A549 (cell line): ENCODE measurements around the gene PCNT. TPM values are rescaled to one million over a fixed set of nuclear protein-coding genes. Genes with fewer than 3 reads are reported as not detected.

ENCODE experiments used
- ATAC-seq, 2 experiments: fragments of 200-7000 bp in 1 of 2; fragments of >200 bp in 1 of 2; cut with Nextera tagmentation in 1 of 2; cut with Tn5 transposase in 1 of 2; 3 replicates each; pipeline versions ENCODE4 v1.8.0 to v1.9.1; 2018 to 2020; ENCODE audit warnings: mild to moderate bottlenecking in 1 of 2, moderate library complexity in 1 of 2
- CTCF ChIA-PET: fragments of 300-600 bp; sonication (Branson Sonifier 250); formaldehyde crosslinking; extraction: SDS; loops from one replicate; lab custom pipeline; 2021; ENCODE audit warnings: antibody characterized with exemption, inconsistent platforms; lab: Yijun Ruan, JAX
- POLR2A ChIA-PET: fragments of 350-600 bp; formaldehyde crosslinking; extraction: SDS; loops from one replicate; lab custom pipeline; 2021; ENCODE audit warnings: antibody characterized with exemption, inconsistent platforms; lab: Yijun Ruan, JAX
- DNase-seq, 2 experiments: peaks; one replicate each; pipeline versions ENCODE4 v3.0.0 to v3.0.0-alpha.2; 2011 to 2016; ENCODE audit warnings: low read depth in 1 of 2, low spot score in 1 of 2
- FAIRE-seq: peaks from 2 replicates; lab custom pipeline; 2011; peaks lifted over from hg19 to GRCh38; lab: Jason Lieb, UNC
- H3K27ac ChIP-seq, 2 experiments: fragments of >200 bp; sonication (Bioruptor Twin); formaldehyde crosslinking; 3 replicates each; pipeline ENCODE4 v1.5.1; 2016 to 2017
- H3K4me1 ChIP-seq: fragments of >200 bp; sonication (Bioruptor Twin); formaldehyde crosslinking; 3 replicates; pipeline ENCODE4 v1.6.1; 2016
- H3K4me2 ChIP-seq: fragments of >200 bp; sonication (Bioruptor Twin); formaldehyde crosslinking; 3 replicates; pipeline ENCODE4 v1.6.1; 2016
- H3K4me3 ChIP-seq: fragments of >200 bp; sonication (Bioruptor Twin); formaldehyde crosslinking; 3 replicates; pipeline ENCODE4 v1.5.1; 2016
- H3K9me3 ChIP-seq: fragments of >200 bp; sonication (Bioruptor Twin); formaldehyde crosslinking; 3 replicates; pipeline ENCODE4 v1.6.1; 2016
- BCL3 ChIP-seq: fragments of >200 bp; sonication (Bioruptor Twin); formaldehyde crosslinking; IDR thresholded peaks from 3 replicates; pipeline ENCODE4 v1.6.1; 2016
- BHLHE40 ChIP-seq: IDR thresholded peaks from 2 replicates; pipeline ENCODE4 v1.6.1; 2012; ENCODE audit warnings: low read depth, low read length, inconsistent platforms
- CBX2 ChIP-seq: fragments of 200-600 bp; sonication (generic); IDR thresholded peaks from 2 replicates; pipeline ENCODE4 v1.6.1; 2016; ENCODE audit warnings: low read depth, mild to moderate bottlenecking, borderline replicate concordance
- CBX8 ChIP-seq: fragments of 200-600 bp; sonication (generic); IDR thresholded peaks from 2 replicates; pipeline ENCODE4 v1.6.1; 2016
- EHF ChIP-seq: fragments of 250-450 bp; sonication (Bioruptor Pico); IDR thresholded peaks from 2 replicates; pipeline ENCODE4 v1.5.0; 2020; ENCODE audit warnings: mild to moderate bottlenecking
- ELK1 ChIP-seq: fragments of 150-350 bp; IDR thresholded peaks from 2 replicates; pipeline ENCODE4 v1.6.1; 2014; ENCODE audit warnings: low read depth, mild to moderate bottlenecking, low read length
- EP300 ChIP-seq, 2 experiments: fragments of >200 bp; sonication (Bioruptor Twin); formaldehyde crosslinking; IDR thresholded peaks; 2 replicates in 1 of 2; 3 replicates in 1 of 2; pipeline ENCODE4 v1.6.1; 2016 to 2017
- ESRRA ChIP-seq: fragments of 150-350 bp; IDR thresholded peaks from 2 replicates; pipeline ENCODE4 v1.6.1; 2014; ENCODE audit warnings: mild to moderate bottlenecking, low read length, borderline replicate concordance
- FOSL2 ChIP-seq, 2 experiments: fragments of 450-650 bp in 1 of 2; fragments of >200 bp in 1 of 2; sonication (Bioruptor Twin) in 1 of 2; formaldehyde crosslinking; IDR thresholded peaks; 2 replicates each; pipeline versions ENCODE4 v1.5.0 to v1.6.1; 2016 to 2020; ENCODE audit warnings: mild to moderate bottlenecking in 1 of 2, moderate library complexity in 1 of 2
- GATA3 ChIP-seq: IDR thresholded peaks from 2 replicates; pipeline ENCODE4 v1.6.1; 2012; ENCODE audit warnings: borderline replicate concordance
- MYC ChIP-seq: IDR thresholded peaks from 2 replicates; pipeline ENCODE4 v1.6.1; 2012; ENCODE audit warnings: mild to moderate bottlenecking, inconsistent platforms, low read length, improper control_type of control experiment, borderline replicate concordance
- NPAS2 ChIP-seq: fragments of 250-450 bp; sonication (Bioruptor Pico); IDR thresholded peaks from 2 replicates; pipeline ENCODE4 v1.8.0; 2022; ENCODE audit warnings: mild to moderate bottlenecking, moderate library complexity, borderline replicate concordance
- NR3C1 ChIP-seq: fragments of >200 bp; sonication (Bioruptor Twin); formaldehyde crosslinking; IDR thresholded peaks from 3 replicates; pipeline ENCODE4 v1.6.1; 2017
- PBX3 ChIP-seq: IDR thresholded peaks from 2 replicates; pipeline ENCODE4 v1.6.1; 2012
- PHF8 ChIP-seq: fragments of 200-600 bp; sonication (generic); IDR thresholded peaks from 2 replicates; pipeline ENCODE4 v1.6.1; 2016; ENCODE audit warnings: low read depth, mild to moderate bottlenecking, antibody characterized with exemption, moderate library complexity, borderline replicate concordance
- POLR2A ChIP-seq: IDR thresholded peaks from 2 replicates; pipeline ENCODE4 v1.6.1; 2012; ENCODE audit warnings: mild to moderate bottlenecking, low read length
- POLR2AphosphoS2 ChIP-seq: conservative IDR thresholded peaks from 2 replicates; pipeline ENCODE4 v1.6.1; 2012; ENCODE audit warnings: low read length, improper control_type of control experiment, inconsistent platforms
- RCOR1 ChIP-seq: fragments of 150-350 bp; IDR thresholded peaks from 2 replicates; pipeline ENCODE4 v1.6.1; 2014; ENCODE audit warnings: antibody characterized with exemption, low read length, low read depth
- TP53 ChIP-seq: fragments of 250-450 bp; sonication (Bioruptor Pico); IDR thresholded peaks from 2 replicates; pipeline ENCODE4 v1.5.0; 2021; ENCODE audit warnings: mild to moderate bottlenecking, moderate library complexity
- ZFP36 ChIP-seq: fragments of 450-650 bp; IDR thresholded peaks from 2 replicates; pipeline ENCODE4 v1.6.1; 2014; ENCODE audit warnings: borderline replicate concordance; ENCODE audit not compliant: partially characterized antibody
- ZNF302 ChIP-seq: fragments of 250-450 bp; sonication (Bioruptor Pico); IDR thresholded peaks from 2 replicates; pipeline ENCODE4 v1.9.0; 2021; ENCODE audit warnings: inconsistent platforms, mild to moderate bottlenecking, moderate library complexity
- ZSCAN20 ChIP-seq: fragments of 250-450 bp; sonication (Bioruptor Pico); IDR thresholded peaks from 2 replicates; pipeline ENCODE4 v1.8.0; 2022; ENCODE audit warnings: mild to moderate bottlenecking, moderate library complexity
- WGBS: methylation state at CpG from one replicate; pipeline ENCODE4 v1.1.6; 2017; ENCODE audit errors: missing lambda C conversion rate; 5-methylcytosine and 5-hydroxymethylcytosine counted together
- polyA plus RNA-seq, 4 experiments: library from polyadenylated mRNA; depleted of rRNA in 3 of 4; stranded (reverse); fragments of >200 nt; fragmentation: RNase III in 1 of 4; extraction: RNeasy Plus Mini Kit Qiagen cat#74134 plus additional on column Dnase treatment in 1 of 4; gene quantifications; 2 replicates in 3 of 4; 3 replicates in 1 of 4; pipeline ENCODE4 v1.2.3, GENCODE V29; 2011 to 2017
- TF ChIP-seq, protein P1 (sequence below): fragments of 200-600 bp; sonication (generic); IDR thresholded peaks from 2 replicates; pipeline ENCODE4 v1.6.1; 2016; ENCODE audit warnings: antibody characterized with exemption, mild to moderate bottlenecking, moderate library complexity
- TF ChIP-seq, protein P2 (sequence below): fragments of 450-650 bp; IDR thresholded peaks from 2 replicates; pipeline ENCODE4 v1.6.1; 2014; ENCODE audit warnings: antibody characterized with exemption
- TF ChIP-seq, protein P3 (sequence below): IDR thresholded peaks from 2 replicates; pipeline ENCODE4 v1.6.1; 2012; ENCODE audit warnings: low read depth, borderline replicate concordance
- TF ChIP-seq, protein P4 (sequence below): fragments of >200 bp; sonication (Bioruptor Twin); formaldehyde crosslinking; IDR thresholded peaks from 2 replicates; pipeline ENCODE4 v1.6.1; 2016

The PCNT gene
- polyA plus RNA-seq, 2 of the 4 experiments (the other 2 are of a cell fraction) = 11.1 to 14.6 TPM

DNA sequence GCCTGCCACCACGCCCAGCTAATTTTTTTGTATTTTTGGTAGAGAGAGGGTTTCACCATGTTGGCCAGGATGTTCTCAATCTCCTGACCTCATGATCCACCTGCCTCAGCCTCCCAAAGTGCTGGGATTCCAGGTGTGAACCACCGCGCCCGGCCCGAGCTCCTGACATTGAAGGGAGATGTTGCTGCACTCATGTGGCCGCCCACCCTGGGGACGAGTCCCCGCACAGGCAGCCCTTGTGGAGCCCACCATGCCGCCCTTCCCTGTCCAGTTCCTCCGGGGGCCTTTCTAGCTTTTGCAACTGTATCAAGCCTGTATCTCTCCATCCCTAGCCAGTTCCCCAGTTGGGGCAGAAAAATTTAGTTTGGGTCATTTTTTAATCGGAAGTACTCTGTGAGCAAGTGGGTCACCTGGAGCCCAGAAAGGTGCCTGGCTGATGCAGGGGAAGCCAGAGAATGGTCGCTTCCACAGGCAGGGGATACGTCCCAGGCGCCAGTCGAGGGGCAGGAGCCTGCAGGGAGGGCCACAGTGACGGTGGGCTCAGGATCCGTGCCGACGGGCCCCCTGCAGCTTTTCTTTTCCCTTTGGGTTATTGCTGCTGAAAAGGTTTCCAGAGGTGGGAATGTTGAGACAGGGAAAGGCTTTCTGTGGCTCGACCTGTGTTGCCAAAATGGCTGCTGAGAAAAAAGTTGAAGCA, 20.4 kb downstream of the PCNT start:
- ATAC-seq = no peak
- 97% methylated on average over 6 of the region's 20 CpGs for WGBS
- DNase-seq = no peak
- FAIRE-seq = no peak
- Histone ChIP-seq H3K4me2 (no peak overlapping the region), H3K9me3 (no peaks in the 10 kb centered on the region), H3K4me3 (no peak overlapping the region), H3K4me1 (no peaks in the 10 kb centered on the region), H3K27ac (no peak overlapping the region)
- TF ChIP-seq, protein P1, sequence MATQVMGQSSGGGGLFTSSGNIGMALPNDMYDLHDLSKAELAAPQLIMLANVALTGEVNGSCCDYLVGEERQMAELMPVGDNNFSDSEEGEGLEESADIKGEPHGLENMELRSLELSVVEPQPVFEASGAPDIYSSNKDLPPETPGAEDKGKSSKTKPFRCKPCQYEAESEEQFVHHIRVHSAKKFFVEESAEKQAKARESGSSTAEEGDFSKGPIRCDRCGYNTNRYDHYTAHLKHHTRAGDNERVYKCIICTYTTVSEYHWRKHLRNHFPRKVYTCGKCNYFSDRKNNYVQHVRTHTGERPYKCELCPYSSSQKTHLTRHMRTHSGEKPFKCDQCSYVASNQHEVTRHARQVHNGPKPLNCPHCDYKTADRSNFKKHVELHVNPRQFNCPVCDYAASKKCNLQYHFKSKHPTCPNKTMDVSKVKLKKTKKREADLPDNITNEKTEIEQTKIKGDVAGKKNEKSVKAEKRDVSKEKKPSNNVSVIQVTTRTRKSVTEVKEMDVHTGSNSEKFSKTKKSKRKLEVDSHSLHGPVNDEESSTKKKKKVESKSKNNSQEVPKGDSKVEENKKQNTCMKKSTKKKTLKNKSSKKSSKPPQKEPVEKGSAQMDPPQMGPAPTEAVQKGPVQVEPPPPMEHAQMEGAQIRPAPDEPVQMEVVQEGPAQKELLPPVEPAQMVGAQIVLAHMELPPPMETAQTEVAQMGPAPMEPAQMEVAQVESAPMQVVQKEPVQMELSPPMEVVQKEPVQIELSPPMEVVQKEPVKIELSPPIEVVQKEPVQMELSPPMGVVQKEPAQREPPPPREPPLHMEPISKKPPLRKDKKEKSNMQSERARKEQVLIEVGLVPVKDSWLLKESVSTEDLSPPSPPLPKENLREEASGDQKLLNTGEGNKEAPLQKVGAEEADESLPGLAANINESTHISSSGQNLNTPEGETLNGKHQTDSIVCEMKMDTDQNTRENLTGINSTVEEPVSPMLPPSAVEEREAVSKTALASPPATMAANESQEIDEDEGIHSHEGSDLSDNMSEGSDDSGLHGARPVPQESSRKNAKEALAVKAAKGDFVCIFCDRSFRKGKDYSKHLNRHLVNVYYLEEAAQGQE = no peak
- no peak for TF ChIP-seq MYC
- no peak for TF ChIP-seq EP300 (IDR thresholded peaks at IDR 0.05)
- no peak for TF ChIP-seq POLR2A
- no peak for TF ChIP-seq ZFP36
- no peak for TF ChIP-seq CBX2
- no peak for TF ChIP-seq GATA3
- TF ChIP-seq TP53 (CRISPR knock-in tag) = no peak
- TF ChIP-seq, protein P2, sequence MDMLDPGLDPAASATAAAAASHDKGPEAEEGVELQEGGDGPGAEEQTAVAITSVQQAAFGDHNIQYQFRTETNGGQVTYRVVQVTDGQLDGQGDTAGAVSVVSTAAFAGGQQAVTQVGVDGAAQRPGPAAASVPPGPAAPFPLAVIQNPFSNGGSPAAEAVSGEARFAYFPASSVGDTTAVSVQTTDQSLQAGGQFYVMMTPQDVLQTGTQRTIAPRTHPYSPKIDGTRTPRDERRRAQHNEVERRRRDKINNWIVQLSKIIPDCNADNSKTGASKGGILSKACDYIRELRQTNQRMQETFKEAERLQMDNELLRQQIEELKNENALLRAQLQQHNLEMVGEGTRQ = no peak
- TF ChIP-seq RCOR1 = no peak
- TF ChIP-seq, protein P3, sequence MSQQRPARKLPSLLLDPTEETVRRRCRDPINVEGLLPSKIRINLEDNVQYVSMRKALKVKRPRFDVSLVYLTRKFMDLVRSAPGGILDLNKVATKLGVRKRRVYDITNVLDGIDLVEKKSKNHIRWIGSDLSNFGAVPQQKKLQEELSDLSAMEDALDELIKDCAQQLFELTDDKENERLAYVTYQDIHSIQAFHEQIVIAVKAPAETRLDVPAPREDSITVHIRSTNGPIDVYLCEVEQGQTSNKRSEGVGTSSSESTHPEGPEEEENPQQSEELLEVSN = no peak
- CTCF ChIA-PET = no interaction called here
- POLR2A ChIA-PET = no interaction called here

GRCh38 chr21:46345861-46346260, 21.9 kb downstream of the PCNT start:
- ChIA-PET CTCF (no interaction called here), POLR2A (no interaction called here)
- no peaks in the 10 kb centered on the region for H3K4me1 ChIP-seq
- H3K27ac ChIP-seq = no peak overlapping the region
- no peaks in the 10 kb centered on the region for H3K9me3 ChIP-seq
- FAIRE-seq (no peak), DNase-seq (no peak), ATAC-seq (no peak)
- no peak overlapping the region for H3K4me3 ChIP-seq
- no peak overlapping the region for H3K4me2 ChIP-seq
- WGBS = 89% methylated on average over 14 of the region's 14 CpGs
- TF ChIP-seq, protein P4, sequence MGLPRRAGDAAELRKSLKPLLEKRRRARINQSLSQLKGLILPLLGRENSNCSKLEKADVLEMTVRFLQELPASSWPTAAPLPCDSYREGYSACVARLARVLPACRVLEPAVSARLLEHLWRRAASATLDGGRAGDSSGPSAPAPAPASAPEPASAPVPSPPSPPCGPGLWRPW = no peak
- TF ChIP-seq PHF8 = no peak
- TF ChIP-seq, protein P2 = no peak
- TF ChIP-seq NPAS2 (CRISPR knock-in tag) = no peak
- TF ChIP-seq ELK1 = no peak
- TF ChIP-seq BHLHE40 = no peak
- TF ChIP-seq BCL3 = no peak
- TF ChIP-seq ZSCAN20 (CRISPR knock-in tag) = no peak
- no peak for TF ChIP-seq POLR2AphosphoS2
- no peak for TF ChIP-seq ZNF302 (CRISPR knock-in tag)
- TF ChIP-seq NR3C1 = no peak
- no peak for TF ChIP-seq ESRRA
- TF ChIP-seq EHF (CRISPR knock-in tag) = no peak
- no peak for TF ChIP-seq CBX8
- no peak for TF ChIP-seq FOSL2 (IDR thresholded peaks at IDR 0.05)
- no peak for TF ChIP-seq FOSL2 (CRISPR knock-in tag; IDR thresholded peaks at IDR 0.05)
- no peak for TF ChIP-seq PBX3
